HG03521 (cell line): ENCODE data around the gene GPATCH4.
A peak's percentile ranks its signal among the peaks of the same experiment; 100 is the strongest.
"Not testable (repeated sequence)": the region's sequence is repeated elsewhere in the genome, so short reads cannot be mapped to it uniquely, and the experiment has no call there.

Source experiments
- ATAC-seq: cut with Tn5 transposase; IDR thresholded peaks from one replicate; pipeline ENCODE4 v1.9.1; 2021; ENCODE audit warnings: mild to moderate bottlenecking, moderate library complexity; ENCODE audit not compliant: unreplicated experiment

The GPATCH4 gene

GRCh38 chr1:156581661-156582387, 19.5 kb downstream of the GPATCH4 start:
- ATAC-seq: no peak

DNA sequence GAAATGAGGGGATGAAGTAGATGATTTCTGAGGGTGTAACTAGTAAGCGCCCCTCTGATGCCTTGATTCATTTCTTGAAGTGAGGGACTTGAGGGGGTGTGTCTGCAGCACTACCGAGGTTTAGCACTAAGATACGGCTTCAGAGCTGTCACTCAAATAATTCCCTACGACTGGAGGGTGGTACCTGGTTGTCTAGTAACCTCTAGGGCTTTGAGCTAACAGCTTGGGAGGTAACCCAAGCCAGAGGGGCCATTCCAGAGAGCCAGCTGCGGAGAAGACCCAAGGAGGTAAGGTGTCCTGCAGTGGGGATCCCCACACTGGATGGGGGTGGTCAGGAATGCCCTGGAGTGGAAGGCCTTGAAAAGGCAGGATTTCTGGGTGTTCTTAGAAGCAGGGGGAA, 21.8 kb downstream of the GPATCH4 start, which contains the start of gene TTC24:
TTC24 (plus strand) TSS at position 252 of the 400 bp plus-strand sequence. CDS start 1,642 bp downstream, outside the sequence.
- no peak for ATAC-seq

DNA sequence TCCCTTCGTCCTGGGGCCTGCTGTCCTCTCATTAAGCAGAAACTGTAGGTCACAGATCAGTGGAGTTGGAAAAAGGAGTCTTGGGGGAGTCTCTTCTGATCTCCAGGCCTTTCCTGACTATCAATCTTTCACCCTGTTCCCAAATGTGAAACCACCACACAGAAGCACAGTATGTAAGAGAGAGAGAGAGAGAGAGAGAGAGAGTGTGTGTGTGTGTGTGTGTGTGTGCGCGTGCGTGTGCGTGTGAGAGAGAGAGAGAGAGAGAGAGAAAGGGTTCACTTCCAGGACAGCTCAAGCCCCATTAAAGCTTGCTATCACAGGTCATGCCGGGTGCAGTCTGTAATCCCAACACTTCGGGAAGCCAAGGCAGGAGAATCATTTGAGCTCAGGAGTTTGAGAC, 23.2 kb downstream of the GPATCH4 start:
- no peak for ATAC-seq

DNA sequence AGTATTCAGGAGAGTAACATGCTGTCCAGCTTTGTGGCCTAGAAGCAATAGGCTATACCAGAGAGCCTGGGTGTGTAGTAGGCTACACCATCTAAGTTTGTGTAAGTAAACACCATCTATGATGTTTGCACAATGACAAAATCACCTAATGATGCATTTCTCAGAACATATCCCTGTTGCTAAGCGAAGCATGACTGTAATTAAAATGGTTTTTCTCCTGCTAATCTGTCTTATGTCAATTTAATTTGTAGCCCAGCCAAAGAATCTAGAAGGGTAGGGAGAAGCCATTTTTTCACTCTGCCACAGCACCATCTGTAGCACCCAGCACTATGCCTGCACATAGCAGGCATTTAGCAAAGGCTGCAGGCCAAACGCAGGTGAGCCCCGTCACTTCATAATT, 23.7 kb downstream of the GPATCH4 start:
- no peak for ATAC-seq

DNA sequence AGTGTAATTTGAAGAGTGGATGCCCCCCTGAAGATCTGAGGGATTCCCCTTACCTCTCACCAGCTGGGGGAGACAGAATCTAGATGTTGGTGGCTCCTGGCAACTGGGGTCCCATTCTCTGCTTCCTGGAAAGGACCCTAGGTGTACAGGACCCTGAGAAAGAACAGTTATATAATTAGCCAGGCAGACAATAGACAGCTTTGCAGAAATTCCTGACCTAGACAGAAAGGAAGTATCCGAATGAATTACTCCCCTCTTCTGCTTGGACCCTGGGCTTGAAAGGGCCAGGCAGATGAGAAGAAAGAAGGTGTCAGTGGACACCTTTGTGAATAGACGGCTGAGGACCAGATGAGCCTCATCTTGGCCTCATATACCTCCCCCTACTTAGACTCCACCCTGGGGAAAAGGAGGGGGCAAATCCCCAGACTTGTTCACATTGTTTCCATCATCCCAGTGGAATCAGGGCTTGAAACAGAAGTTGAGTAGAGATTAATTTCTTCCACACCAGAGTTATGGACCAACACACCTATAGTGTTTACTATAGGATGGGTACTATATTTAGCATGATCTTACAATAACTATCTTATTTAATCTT, 27.1 kb downstream of the GPATCH4 start:
- ATAC-seq: no peak

GRCh38 chr1:156572663-156573018, 28.6 kb downstream of the GPATCH4 start:
- no peak for ATAC-seq

DNA sequence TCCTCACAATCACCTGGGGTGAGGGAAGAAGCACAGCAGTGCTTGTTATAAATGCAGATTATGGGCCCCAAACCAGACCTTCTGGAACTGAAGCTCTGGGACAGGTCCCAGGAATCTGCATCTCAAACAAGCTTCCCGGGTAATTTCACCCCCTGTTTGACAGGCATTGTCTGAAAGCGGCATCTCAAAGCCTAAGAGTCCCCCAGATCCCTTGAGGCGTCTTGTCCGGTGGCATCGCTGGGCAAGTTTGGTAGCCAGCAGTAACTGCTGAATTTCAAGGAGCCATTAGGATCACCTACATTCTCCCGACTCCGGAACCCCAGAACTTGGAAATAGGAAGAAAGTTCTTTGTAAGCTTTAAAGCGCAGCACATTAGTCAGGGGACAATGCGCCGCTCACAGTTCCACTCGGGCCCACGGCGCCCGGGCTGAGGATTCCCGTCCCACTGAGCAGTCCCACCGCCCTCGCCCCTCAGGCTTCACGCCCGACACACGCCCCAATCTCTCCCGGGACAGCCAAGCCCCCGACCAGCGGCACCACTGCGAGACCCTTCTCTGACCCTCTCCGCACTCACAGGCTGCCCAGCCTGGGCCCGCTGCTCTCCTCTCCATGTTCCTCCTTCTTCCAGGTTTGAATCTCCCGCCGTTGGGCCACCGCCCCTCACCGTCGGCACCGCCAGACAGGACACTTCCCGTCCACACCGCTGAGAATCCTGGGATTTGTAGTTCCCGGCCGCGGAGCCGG, 29.2 kb downstream of the GPATCH4 start, which contains the start of gene IQGAP3:
IQGAP3 (minus strand) TSS at position 647 of the 744 bp plus-strand sequence; CDS start at position 611, 36 bp downstream.
- peak; percentile 85 for ATAC-seq

DNA sequence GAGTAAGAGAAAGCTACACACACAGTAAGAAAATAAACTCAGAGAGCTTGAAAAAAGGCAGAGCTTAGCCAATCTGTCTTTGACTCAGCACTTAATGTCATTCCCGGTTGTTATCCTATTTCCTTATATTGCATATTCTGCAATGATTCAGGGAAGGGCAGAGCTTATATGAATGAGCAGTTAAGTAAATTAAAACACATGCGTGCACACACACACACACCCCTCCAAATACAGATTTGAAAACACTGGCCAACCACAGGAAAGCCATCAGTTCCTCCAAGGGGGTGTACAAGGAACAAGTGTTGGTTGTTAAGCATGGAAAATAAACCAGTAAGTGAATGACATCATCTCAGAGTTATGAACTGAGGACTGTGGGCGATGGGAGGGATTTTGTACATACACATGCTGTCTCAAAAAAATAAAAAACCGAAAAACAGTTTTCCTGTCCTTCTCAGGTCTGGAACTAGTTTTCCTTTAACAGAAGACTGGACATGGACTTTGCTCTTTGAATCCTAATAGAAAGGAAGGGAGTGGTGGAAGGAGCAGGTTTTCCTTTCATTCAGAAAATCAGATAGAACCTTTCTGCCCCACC, 29.9 kb downstream of the GPATCH4 start:
- ATAC-seq: no peak

DNA sequence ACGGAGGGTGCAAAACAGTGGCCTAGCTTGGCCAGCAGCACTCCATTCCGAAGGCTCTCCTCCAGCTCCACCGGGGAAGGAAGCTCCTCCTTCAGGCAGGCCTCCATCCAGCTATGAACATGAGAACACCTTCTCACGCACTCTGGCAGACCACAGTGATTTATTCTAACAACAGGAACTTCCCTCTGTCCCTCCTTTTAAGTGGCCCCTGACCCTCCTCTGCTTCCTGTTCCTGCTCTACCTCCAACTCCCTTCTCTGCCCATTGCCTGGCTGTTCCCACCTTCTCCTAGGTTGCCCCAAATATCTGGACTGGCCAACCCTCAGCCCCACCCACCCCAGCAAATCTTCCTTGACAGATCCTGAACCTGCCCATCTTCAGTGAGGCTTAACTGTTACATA, 34.8 kb downstream of the GPATCH4 start:
- no peak for ATAC-seq

- ATAC-seq: no peak
Measured at GRCh38 chr1:156565519-156565918, 35.8 kb downstream of the GPATCH4 start.

DNA sequence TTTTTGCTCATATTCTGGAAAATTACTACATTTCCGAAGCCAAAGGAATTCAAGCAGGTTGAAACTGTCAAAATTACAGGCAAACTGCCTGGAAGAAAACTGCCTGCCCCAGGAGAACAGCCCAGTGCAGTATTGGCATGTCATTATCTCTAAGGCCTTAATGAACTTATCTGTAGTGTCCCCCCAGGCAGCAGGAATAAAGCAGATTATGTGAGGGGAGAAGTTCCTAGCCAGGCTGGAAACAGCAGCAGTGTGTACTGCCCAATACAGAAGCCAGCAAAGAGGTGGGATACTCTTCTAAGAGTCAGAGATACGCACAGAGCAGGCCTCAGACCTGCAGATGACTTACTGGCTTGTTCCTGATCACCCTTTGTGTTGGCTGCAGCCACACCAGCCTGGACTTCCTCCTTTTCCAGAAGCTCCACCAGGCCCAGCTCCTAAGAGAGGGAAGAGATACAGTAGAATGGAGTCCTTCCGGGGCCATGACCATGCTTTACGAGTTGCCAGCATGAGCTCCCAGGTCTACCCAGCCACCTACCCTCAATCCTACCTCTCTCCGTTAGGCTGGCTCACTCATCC, 40.6 kb downstream of the GPATCH4 start:
- no peak for ATAC-seq

DNA sequence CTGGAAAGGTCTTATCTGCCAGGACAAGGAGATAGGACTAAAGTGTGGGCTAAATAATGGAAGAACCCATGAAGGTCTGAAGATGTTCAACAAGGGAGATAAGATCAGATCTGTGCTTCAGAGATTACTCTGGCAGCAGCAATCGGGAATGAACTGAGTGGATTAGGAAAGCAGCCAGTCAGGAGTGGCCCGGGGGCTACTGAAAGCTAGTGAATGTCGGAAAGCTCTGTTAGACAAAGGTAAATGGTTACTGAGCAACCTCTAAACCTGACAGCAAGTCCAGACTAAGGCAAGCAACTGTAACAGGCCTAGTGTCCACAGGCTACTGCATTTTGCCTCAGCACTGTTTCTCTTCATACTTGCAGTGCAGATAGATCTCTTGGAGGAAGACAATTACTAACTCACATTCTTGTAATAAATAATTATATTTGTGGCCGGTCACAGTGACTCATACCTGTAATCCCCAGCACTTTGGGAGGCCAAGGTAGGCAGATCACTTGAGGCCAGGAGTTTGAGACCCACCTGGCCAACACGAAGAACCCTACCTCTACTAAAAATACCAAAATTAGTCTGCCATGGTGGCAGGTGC, 41.4 kb downstream of the GPATCH4 start:
- no peak for ATAC-seq

GRCh38 chr1:156559086-156559796, 42.0 kb downstream of the GPATCH4 start:
- ATAC-seq: no peak

DNA sequence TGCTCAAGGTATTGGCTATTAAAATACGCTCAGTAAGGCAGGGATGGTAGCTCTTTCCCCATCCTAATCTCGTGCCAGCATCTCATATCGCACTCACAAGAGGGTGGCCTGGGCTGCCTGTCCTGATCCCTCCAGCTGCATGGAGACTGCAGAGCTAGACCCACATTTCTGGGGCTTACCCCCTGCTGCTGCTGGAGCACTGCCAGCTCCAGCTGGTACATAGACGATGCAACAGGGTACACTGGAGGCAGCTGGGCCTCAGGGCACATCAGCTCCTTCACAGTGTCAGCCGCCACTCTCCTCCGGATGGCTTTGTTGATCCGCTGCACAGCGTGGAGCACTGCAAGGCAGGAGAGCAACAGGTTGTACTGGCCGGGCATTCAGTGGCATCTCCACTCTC, 44.9 kb downstream of the GPATCH4 start:
- no peak for ATAC-seq

GRCh38 chr1:156555715-156556114, 45.6 kb downstream of the GPATCH4 start:
- ATAC-seq: no peak

- no peak for ATAC-seq
Measured at GRCh38 chr1:156554971-156555370, 46.3 kb downstream of the GPATCH4 start.

DNA sequence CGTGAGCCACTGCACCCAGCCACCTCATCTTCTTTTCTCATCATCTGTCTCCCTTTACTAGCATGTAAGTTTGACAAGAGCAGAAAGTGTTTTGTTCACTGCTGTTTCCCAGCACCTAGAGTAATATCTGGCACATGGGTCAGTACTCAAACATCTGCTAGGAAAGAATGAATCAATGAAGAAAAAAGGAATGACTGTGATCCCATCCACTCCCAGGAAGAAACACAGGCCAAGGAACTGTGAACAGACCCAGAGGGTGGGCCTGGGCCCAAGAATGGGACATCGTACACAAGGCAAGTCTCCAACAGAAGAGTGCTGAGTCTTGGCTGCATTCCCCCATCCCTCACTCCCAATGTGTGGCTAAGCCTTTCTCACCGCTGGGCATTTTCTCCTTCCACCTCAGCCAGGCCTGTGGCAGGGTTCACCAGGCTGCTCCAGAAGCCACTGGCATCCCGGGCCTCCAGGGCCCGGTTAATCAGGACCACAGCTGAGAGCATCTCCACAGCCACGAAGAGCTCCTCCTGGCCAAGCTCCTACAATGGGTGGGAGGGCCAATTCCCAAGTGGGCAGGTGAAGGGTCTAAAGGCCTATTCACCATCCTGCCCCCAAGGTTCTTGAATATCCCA, 47.3 kb downstream of the GPATCH4 start:
- ATAC-seq: no peak

- ATAC-seq: not testable (repeated sequence)
Measured at GRCh38 chr1:156552937-156553336, 48.3 kb downstream of the GPATCH4 start.

DNA sequence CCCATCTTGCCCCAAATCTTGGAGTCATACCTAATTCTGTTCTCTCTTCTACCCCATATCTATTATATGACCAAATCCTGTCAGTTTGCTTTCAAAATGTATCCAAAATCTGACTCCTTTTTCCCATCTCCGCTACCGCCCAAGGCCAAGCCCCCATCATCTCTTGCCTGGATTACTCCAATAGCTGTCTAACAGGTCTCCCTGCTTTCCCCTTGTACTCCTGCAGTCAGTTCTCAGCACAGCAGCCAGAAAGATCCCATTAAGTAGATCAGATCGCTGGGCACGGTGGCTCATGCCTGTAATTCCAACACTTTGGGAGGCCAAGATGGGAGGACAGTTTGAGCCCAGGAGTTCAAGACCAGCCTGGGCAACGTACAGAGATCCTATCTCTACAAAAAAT, 48.8 kb downstream of the GPATCH4 start:
- no peak for ATAC-seq

- ATAC-seq: no peak
Measured at GRCh38 chr1:156551869-156552268, 49.4 kb downstream of the GPATCH4 start.
